Adipose tissue (tissue), 3 donors: ENCODE results near the gene FRMD4A. TPM values are rescaled to one million over a fixed set of nuclear protein-coding genes. Genes with fewer than 3 reads are reported as not detected.

Experiments used
- H3K27ac ChIP-seq: one replicate; pipeline ENCODE4 v1.5.1; 2013; ENCODE audit warnings: low read depth, low read length
- WGBS, 3 donors: extraction: QIAGEN DNeasy Blood & Tissue Kit; methylation state at CpG; one replicate each; pipeline ENCODE4 v1.1.7; 2013; 5-methylcytosine and 5-hydroxymethylcytosine counted together
- polyA plus RNA-seq, 3 donors: library from polyadenylated mRNA; stranded (reverse); fragments of 200-250 nt; gene quantifications; one replicate each; pipeline ENCODE4 v1.2.3, GENCODE V29; 2013
- donor health status: healthy with polysubstance abuse.
- donor health status: Bipolar disorder and iron deficiency.
- donor health status: healthy.

FRMD4A gene
- polyA plus RNA-seq, 3 donors: 16.6 to 83.5 (median 22.2) TPM

- H3K27ac ChIP-seq: no peak overlapping the region
- 61 to 77% (median 76%) methylated on average over 4 of the region's 4 CpGs for WGBS, 3 donors
Observed at GRCh38 chr10:13681528-13681927, 649.2 kb downstream of the FRMD4A start.

DNA sequence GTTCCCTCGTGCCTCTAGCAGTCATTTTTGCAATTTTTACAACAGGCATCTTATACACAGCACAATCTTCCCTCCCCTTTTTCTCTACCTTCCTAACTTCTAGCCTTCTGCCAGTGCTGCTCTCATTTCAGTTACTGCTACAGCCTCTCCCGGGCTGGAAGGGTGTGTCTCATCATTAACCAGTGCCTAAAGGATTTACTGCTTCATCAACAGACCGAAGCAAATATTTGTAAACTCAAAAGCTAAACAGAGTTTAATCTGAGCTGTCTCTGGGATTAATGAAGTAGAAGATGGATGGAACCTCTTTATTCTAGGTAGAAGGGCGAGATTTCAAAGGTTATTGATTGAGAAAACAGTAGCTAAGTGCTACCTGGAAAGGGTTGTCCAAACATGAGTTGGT is 649.6 kb downstream of the FRMD4A start:
- no peak overlapping the region for H3K27ac ChIP-seq
- 48 to 75% (median 66%) methylated on average over 4 of the region's 4 CpGs for WGBS, 3 donors

DNA sequence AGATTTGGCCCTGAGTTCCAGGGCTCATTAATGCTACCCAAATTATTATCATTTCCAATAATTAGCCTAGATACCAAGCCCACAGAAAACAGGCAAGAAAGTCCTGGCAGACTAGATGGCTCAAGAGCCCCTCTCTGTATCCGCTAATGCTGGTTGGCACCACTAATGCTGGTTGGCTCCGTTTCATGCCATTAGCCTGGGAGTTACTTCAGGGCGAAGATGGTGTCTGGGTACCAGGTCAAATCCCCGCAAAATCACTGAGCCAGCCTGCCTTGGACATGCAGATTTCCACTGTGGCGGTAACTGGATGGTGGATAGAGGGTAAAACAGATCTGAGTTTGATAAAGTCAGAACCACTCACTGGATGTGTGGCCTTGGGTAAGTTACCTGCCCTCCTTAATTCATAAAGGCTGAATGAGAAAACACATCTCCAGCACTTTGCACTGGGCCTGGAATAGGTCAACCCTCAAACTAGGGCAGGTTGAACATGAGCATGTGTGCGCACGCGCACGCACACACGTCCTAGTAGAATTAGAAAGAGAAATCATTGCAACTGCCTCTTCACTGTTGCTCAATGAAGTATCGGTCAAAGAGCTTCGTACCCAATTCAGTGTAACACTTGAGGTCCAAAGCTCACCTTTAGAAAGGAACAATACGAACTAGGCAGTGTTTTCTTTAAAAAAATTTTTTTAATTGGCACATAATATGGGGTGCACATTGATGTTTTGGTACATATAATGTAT is 652.5 kb downstream of the FRMD4A start:
- WGBS, 3 donors: 93 to 96% (median 94%) methylated on average over 13 of the region's 13 CpGs
- H3K27ac ChIP-seq: no peak overlapping the region

- WGBS, 3 donors: 73 to 82% (median 75%) methylated on average over 20 of the region's 20 CpGs
- no peak overlapping the region for H3K27ac ChIP-seq
Observed at GRCh38 chr10:13674645-13675588, 655.8 kb downstream of the FRMD4A start.

GRCh38 chr10:13673156-13673555 is 657.6 kb downstream of the FRMD4A start:
- no peak overlapping the region for H3K27ac ChIP-seq
- 83 to 89% (median 85%) methylated on average over 8 of the region's 8 CpGs for WGBS, 3 donors

- 82 to 91% (median 82%) methylated on average over 7 of the region's 7 CpGs for WGBS, 3 donors
- no peak overlapping the region for H3K27ac ChIP-seq
Observed at GRCh38 chr10:13672548-13672947, 658.2 kb downstream of the FRMD4A start.

GRCh38 chr10:13671904-13672303 is 658.8 kb downstream of the FRMD4A start:
- 90 to 94% (median 93%) methylated on average over 10 of the region's 10 CpGs for WGBS, 3 donors
- H3K27ac ChIP-seq: no peak overlapping the region

DNA sequence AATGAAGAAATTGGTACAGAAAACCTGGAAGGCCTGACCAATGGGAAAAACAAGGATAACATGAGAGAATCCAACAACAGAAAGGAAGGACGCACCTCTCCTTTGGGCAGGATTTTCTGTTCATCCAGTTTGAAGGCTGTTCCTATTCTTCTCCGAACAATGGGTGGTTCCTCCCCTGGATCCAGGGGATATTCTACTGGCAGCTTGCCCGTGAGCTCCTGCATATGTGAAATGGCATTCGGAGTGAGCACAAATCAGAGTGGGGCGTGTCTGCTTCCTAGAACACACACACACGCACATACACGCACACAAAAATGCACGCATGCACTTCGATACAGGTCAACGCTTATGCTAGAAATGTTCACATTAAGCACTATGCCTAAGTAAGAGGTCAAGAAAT is 660.4 kb downstream of the FRMD4A start:
- H3K27ac ChIP-seq: no peak overlapping the region

GRCh38 chr10:13669901-13670300 is 660.8 kb downstream of the FRMD4A start:
- no peak overlapping the region for H3K27ac ChIP-seq
- 84 to 88% (median 87%) methylated on average over 12 of the region's 12 CpGs for WGBS, 3 donors

More for the DNA sequence above, 660.4 kb downstream of the FRMD4A start:
- WGBS, 3 donors: 74 to 91% (median 79%) methylated on average over 10 of the region's 10 CpGs

DNA sequence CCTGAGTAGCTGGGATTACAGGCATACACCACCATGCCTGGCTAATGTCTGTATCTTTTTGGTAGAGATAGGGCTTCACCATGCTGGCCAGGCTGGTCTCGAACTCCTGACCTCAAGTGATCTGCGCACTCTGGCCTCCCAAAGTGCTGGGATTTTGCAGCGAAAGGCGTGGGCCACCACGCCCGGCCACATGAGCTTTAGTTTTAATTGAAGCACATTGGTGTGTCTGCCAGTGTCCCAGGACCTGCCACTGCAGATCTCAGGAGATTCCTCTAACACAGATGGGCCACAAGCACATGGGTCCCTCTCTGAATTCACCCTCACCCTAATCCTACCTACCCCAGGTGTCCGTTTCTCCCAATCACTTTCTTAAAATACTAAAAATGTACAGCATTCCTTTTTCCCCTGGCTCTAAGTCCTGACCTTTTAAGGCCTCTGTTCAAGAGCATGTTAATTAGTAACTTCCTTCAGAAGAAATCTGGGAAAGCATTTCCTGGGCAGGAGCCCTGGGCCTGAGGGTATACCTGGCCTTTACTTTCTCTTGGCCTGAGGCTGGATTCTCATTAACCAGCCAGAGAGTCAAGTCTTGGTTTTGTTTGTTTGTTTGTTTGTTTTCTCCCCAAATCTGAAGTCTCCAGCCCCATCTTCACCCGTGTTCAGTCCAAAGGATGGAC is 661.4 kb downstream of the FRMD4A start:
- H3K27ac ChIP-seq: no peak overlapping the region
- WGBS, 3 donors: 82 to 94% (median 87%) methylated on average over 8 of the region's 8 CpGs

DNA sequence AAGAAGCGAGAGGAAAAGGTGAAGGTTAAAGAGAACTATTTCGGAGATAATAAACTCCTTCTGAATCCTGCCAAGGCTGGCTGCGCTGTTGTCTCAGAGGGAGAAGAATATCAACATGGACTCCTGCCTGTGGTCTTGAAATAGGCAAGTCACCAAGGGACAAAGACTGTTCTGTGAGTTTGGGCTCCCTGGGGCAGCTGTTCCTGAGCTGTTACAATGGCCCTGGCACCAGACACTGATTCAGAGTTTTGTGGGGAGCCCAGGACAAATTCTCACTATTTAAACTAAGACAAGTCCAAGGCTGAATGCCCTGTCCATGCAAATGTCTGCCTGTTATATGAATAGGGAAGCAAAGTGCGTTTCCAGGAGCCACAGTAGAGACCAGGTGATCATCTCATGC is 662.6 kb downstream of the FRMD4A start:
- no peak overlapping the region for H3K27ac ChIP-seq
- 79 to 90% (median 83%) methylated on average over 4 of the region's 4 CpGs for WGBS, 3 donors

- H3K27ac ChIP-seq: no peak overlapping the region
- 93 to 96% (median 95%) methylated on average over 20 of the region's 20 CpGs for WGBS, 3 donors
Observed at GRCh38 chr10:13665516-13666262, 665.0 kb downstream of the FRMD4A start.

DNA sequence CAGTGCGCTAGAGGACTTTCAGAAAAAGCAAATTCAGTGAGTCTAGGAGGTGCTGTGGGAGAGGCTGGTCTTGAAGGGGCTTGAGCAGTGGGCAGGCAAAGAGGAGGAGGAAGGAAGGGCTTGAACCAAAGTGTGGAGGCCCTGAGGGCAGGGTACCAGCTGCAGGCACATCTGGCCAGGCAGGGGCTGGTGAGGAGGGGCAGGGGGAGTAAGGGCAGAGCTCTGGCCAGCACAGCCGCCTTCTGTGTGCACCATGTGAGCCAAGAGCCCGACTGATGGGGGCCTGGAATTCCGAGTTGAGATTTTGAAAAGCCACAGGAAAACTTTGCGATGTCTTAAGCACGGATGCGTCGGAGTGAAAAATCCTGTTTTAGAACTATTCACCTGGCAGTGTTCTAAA is 669.5 kb downstream of the FRMD4A start:
- H3K27ac ChIP-seq: no peak overlapping the region

GRCh38 chr10:13660551-13660920 is 670.2 kb downstream of the FRMD4A start:
- no peak overlapping the region for H3K27ac ChIP-seq
- WGBS, 3 donors: 62 to 69% (median 65%) methylated on average over 7 of the region's 7 CpGs

More for the DNA sequence above, 669.5 kb downstream of the FRMD4A start:
- WGBS, 3 donors: 60 to 77% (median 67%) methylated on average over 8 of the region's 8 CpGs

GRCh38 chr10:13659887-13660550 is 670.7 kb downstream of the FRMD4A start:
- WGBS, 3 donors: 26 to 31% (median 27%) methylated on average over 19 of the region's 19 CpGs
- H3K27ac ChIP-seq: no peak overlapping the region

DNA sequence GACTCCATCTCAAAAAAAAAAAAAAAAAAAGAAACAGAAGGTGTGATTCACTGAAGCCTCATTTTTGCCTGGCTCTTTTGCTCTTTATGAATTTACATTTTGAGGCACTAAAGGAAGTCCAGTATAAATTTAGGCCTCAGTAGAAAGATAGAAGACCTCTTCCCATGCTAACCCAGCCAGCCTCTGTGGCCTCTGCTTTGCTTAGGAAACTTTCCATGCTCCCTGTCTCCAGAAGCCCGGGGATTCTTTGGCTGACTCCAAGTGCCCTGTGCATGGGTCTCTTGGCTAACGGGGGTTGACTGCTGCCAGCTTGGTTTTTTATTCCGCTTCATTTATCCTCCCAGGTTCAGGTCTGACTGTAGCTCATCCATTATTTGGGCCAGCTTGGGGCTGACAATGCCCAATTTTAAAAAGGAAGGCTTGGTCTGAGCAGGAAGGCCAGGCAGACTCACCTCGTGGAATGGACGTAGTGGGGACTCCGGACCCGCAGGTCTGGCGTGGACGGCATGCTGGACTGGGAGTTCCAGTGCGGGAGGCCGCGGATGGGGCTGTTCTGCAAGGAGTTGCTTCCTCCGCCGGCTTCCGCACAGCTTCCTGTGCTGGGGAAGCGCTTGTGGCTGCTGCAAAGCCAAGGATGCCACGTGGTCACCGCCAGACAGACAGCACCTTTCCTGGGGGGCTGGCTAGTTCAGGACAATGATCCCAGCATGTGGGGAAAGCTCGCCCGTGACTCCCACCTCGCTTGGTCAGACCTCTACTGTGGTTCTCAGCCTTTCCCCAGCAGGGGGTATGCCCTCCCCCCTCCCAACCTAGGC is 671.6 kb downstream of the FRMD4A start:
- no peak overlapping the region for H3K27ac ChIP-seq
- WGBS, 3 donors: 39 to 76% (median 41%) methylated on average over 21 of the region's 21 CpGs

DNA sequence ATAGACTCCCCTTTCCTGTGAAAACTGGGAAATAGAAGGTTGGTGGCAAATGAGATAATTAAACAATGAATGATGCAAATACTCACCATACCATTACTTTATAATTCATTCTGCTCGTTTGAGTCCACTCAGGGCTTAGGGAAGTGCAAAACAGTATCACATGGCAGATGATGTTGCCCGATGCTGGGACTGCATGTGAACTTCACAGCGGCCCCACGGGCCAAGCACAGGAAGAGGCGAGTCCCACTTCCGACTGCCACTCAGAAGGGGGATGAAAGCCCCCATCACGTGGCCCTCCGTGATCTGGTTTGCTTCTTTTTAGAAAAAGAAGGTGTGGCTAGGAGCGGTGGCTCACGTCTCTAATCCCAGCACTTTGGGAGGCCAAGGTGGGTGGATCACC is 672.5 kb downstream of the FRMD4A start:
- 60 to 83% (median 65%) methylated on average over 10 of the region's 10 CpGs for WGBS, 3 donors
- no peak overlapping the region for H3K27ac ChIP-seq
